Keratinocyte (primary cell): Measurements from ENCODE around the gene NTSR1. TPM values are rescaled to one million over a fixed set of nuclear protein-coding genes. Genes with fewer than 3 reads are reported as not detected.

Experiments
- DNase-seq: peaks from one replicate; pipeline ENCODE4 v3.0.0-alpha.2; 2011; ENCODE audit warnings: low read depth, missing footprints, low spot score
- FAIRE-seq: peaks from 2 replicates; lab custom pipeline; 2011; peaks lifted over from hg19 to GRCh38; lab: Jason Lieb, UNC
- H2AFZ ChIP-seq: 2 replicates; pipeline ENCODE4 v1.6.0; 2012; ENCODE audit warnings: low read length, control low read depth, inconsistent platforms; ENCODE audit not compliant: control insufficient read depth
- H3K27ac ChIP-seq: 2 replicates; pipeline ENCODE4 v1.5.1; 2011; ENCODE audit warnings: low read length; ENCODE audit not compliant: control insufficient read depth, insufficient read depth
- H3K27me3 ChIP-seq: 3 replicates; pipeline ENCODE4 v1.6.0; 2011; ENCODE audit warnings: low read length; ENCODE audit not compliant: control insufficient read depth, insufficient read depth; ENCODE audit errors: extremely low read depth
- H3K36me3 ChIP-seq, 2 experiments: 2 replicates in 1 of 2; 3 replicates in 1 of 2; pipeline ENCODE4 v1.5.1; 2011; ENCODE audit warnings: low read length in 2 of 2, mild to moderate bottlenecking in 1 of 2; ENCODE audit not compliant: control insufficient read depth in 2 of 2, insufficient read depth in 2 of 2; ENCODE audit errors: extremely low read depth in 1 of 2
- H3K4me1 ChIP-seq: 3 replicates; pipeline ENCODE4 v1.5.1; 2011; ENCODE audit warnings: low read length; ENCODE audit not compliant: control insufficient read depth, insufficient read depth; ENCODE audit errors: extremely low read depth
- H3K4me2 ChIP-seq: 3 replicates; pipeline ENCODE4 v1.6.0; 2011; ENCODE audit warnings: low read depth, low read length; ENCODE audit not compliant: control insufficient read depth, insufficient read depth; ENCODE audit errors: extremely low read depth
- H3K4me3 ChIP-seq, 3 experiments: fragments of 200-600 bp in 1 of 3; sonication (generic) in 1 of 3; 2 replicates in 2 of 3; 3 replicates in 1 of 3; pipeline ENCODE4 v1.5.1; 2011 to 2016; ENCODE audit warnings: low read length in 3 of 3, mild to moderate bottlenecking in 3 of 3, control low read depth in 2 of 3, inconsistent platforms in 1 of 3, low read depth in 1 of 3, mixed read lengths in 1 of 3, mixed run types in 1 of 3, moderate library complexity in 1 of 3; ENCODE audit not compliant: control insufficient read depth in 2 of 3, insufficient read depth in 2 of 3; ENCODE audit errors: extremely low read depth in 1 of 3
- H3K79me2 ChIP-seq: 2 replicates; pipeline ENCODE4 v1.6.0; 2012; ENCODE audit warnings: low read length; ENCODE audit not compliant: control insufficient read depth, insufficient read depth
- H3K9ac ChIP-seq: 3 replicates; pipeline ENCODE4 v1.6.0; 2011; ENCODE audit warnings: low read length; ENCODE audit not compliant: control insufficient read depth, insufficient read depth; ENCODE audit errors: extremely low read depth
- H3K9me1 ChIP-seq: 3 replicates; pipeline ENCODE4 v1.6.0; 2011; ENCODE audit warnings: low read length; ENCODE audit not compliant: control insufficient read depth, insufficient read depth; ENCODE audit errors: extremely low read depth
- H3K9me3 ChIP-seq: 2 replicates; pipeline ENCODE4 v1.5.1; 2012; ENCODE audit warnings: low read depth, low read length; ENCODE audit not compliant: control insufficient read depth
- H4K20me1 ChIP-seq: 3 replicates; pipeline ENCODE4 v1.6.0; 2011; ENCODE audit warnings: low read length; ENCODE audit not compliant: control insufficient read depth, insufficient read depth; ENCODE audit errors: extremely low read depth
- CTCF ChIP-seq, 3 experiments: IDR thresholded peaks in 1 of 3; conservative IDR thresholded peaks in 1 of 3; optimal IDR thresholded peaks in 1 of 3; 2 replicates in 2 of 3; 3 replicates in 1 of 3; pipeline versions ENCODE3 to v1.5.1; 2011; ENCODE audit warnings: low read length in 3 of 3, mild to moderate bottlenecking in 3 of 3, moderate library complexity in 2 of 3, control low read depth in 1 of 3, inconsistent platforms in 1 of 3; ENCODE audit not compliant: insufficient read depth in 2 of 3; ENCODE audit errors: extremely low read depth in 1 of 3
- EZH2 ChIP-seq: IDR thresholded peaks from one replicate; pipeline ENCODE4 v1.6.1; 2012; ENCODE audit warnings: inconsistent platforms, mild to moderate bottlenecking, low read length, moderate library complexity
- dilution Hi-C: fragments of 300-500 bp; cut with MboI; formaldehyde crosslinking; loops from one replicate; pipeline ENCODE4 v1.7.0; 2020; ENCODE audit warnings: low sequenced_read_pairs; ENCODE audit not compliant: extremely low pct_ligation_motif_present
- polyA plus RNA-seq, 5 experiments: library from polyadenylated mRNA; depleted of rRNA in 3 of 5; stranded (reverse) in 3 of 5; stranded (forward) in 1 of 5; unstranded in 1 of 5; fragments of >200 nt; gene quantifications; 1 replicate in 1 of 5; 2 replicates in 3 of 5; 3 replicates in 1 of 5; pipeline versions ENCODE4 v1.2.1 to v1.2.3, GENCODE V29; 2011 to 2012; ENCODE audit warnings: missing spikeins in 2 of 5, low read depth in 1 of 5, low replicate concordance in 1 of 5

The NTSR1 gene
- polyA plus RNA-seq, 1 donor (not counting 4 experiments of a cell fraction or from before 2014, with no cell fraction given) = 0.55 TPM

GRCh38 chr20:62723351-62723750, 14.7 kb downstream of the NTSR1 start:
- no peak overlapping the region for H3K9ac ChIP-seq
- no peaks in the 10 kb centered on the region for H3K9me1 ChIP-seq
- no peaks in the 10 kb centered on the region for H3K79me2 ChIP-seq
- H3K27me3 ChIP-seq = peaks cover 41% of the 10 kb centered on the region
- H3K36me3 ChIP-seq = no peaks in the 10 kb centered on the region
- H3K4me2 ChIP-seq = no peak overlapping the region
- no peaks in the 10 kb centered on the region for H4K20me1 ChIP-seq
- H3K4me3 ChIP-seq = no peak overlapping the region
- dilution Hi-C loops = no loop called here
- H3K27ac ChIP-seq = no peak overlapping the region
- no peak for DNase-seq
- FAIRE-seq = no peak
- H2AFZ ChIP-seq = no peak overlapping the region
- no peaks in the 10 kb centered on the region for H3K4me1 ChIP-seq
- no peaks in the 10 kb centered on the region for H3K9me3 ChIP-seq
- TF ChIP-seq CTCF (optimal IDR thresholded peaks at IDR 0.05 in 1 of 3, IDR thresholded peaks at IDR 0.05 in 1 of 3, conservative IDR thresholded peaks at IDR 0.05 in 1 of 3; ENCODE audit: extremely low read depth in 1 of 3, insufficient read depth in 2 of 3, low read length in 3 of 3) = no peak
- no peak for TF ChIP-seq EZH2

GRCh38 chr20:62723768-62724450, 15.3 kb downstream of the NTSR1 start:
- H3K9ac ChIP-seq = no peak overlapping the region
- no peaks in the 10 kb centered on the region for H3K79me2 ChIP-seq
- no peaks in the 10 kb centered on the region for H3K36me3 ChIP-seq
- H3K9me3 ChIP-seq = no peaks in the 10 kb centered on the region
- no peak overlapping the region for H3K27ac ChIP-seq
- no peak for FAIRE-seq
- DNase-seq = no peak
- no peak overlapping the region for H2AFZ ChIP-seq
- no peaks in the 10 kb centered on the region for H3K9me1 ChIP-seq
- dilution Hi-C loops = no loop called here
- H4K20me1 ChIP-seq = no peaks in the 10 kb centered on the region
- H3K4me2 ChIP-seq = no peak overlapping the region
- no peak overlapping the region for H3K4me3 ChIP-seq
- no peaks in the 10 kb centered on the region for H3K4me1 ChIP-seq
- H3K27me3 ChIP-seq = peaks cover 41% of the 10 kb centered on the region
- TF ChIP-seq CTCF (optimal IDR thresholded peaks at IDR 0.05 in 1 of 3, IDR thresholded peaks at IDR 0.05 in 1 of 3, conservative IDR thresholded peaks at IDR 0.05 in 1 of 3; ENCODE audit: extremely low read depth in 1 of 3, insufficient read depth in 2 of 3, low read length in 3 of 3) = no peak
- TF ChIP-seq EZH2 = no peak
